HAP-1 (cell line): Measurements from ENCODE around the gene WT1.

Experiments
- DNase-seq, 2 experiments: peaks; one replicate each; pipeline ENCODE4 v3.0.0-alpha.2; 2016 to 2020; ENCODE audit warnings: low spot score in 2 of 2
- H3K27me3 ChIP-seq: fragments of 250-450 bp; sonication (Bioruptor Pico); 2 replicates; pipeline ENCODE4 v1.5.1; 2020; ENCODE audit warnings: low read depth, mild to moderate bottlenecking, moderate library complexity
- H3K36me3 ChIP-seq: fragments of 250-450 bp; sonication (Bioruptor Pico); replicated peaks from 2 replicates; pipeline ENCODE4 v1.5.1; 2020; ENCODE audit warnings: mild to moderate bottlenecking
- H3K4me1 ChIP-seq: fragments of 250-450 bp; sonication (Bioruptor Pico); 2 replicates; pipeline ENCODE4 v1.5.1; 2020; ENCODE audit warnings: mild to moderate bottlenecking
- H3K4me3 ChIP-seq: fragments of 250-450 bp; sonication (Bioruptor Pico); 2 replicates; pipeline ENCODE4 v1.5.1; 2020; ENCODE audit warnings: mild to moderate bottlenecking, moderate library complexity
- H3K9me3 ChIP-seq: fragments of 250-450 bp; sonication (Bioruptor Pico); 2 replicates; pipeline ENCODE4 v1.5.1; 2020; ENCODE audit warnings: mild to moderate bottlenecking, moderate library complexity
- in situ Hi-C: fragments of 300-500 bp; cut with MboI; formaldehyde crosslinking; loops from 3 replicates; pipeline ENCODE4 v1.14.3; 2020; ENCODE audit warnings: low sequenced_read_pairs, inconsistent platforms, mixed read lengths

Gene WT1

GRCh38 chr11:32435152-32435480 lies 223 bp downstream of the WT1 start:
- H3K27me3 ChIP-seq: no peaks in the 10 kb centered on the region
- peak in 1 of 2 experiments; percentile 20 for DNase-seq
- H3K9me3 ChIP-seq: peaks cover 3% of the 10 kb centered on the region; the same call in 1 of the 2 replicates
- peak overlapping the region; percentile 59 for H3K4me3 ChIP-seq
- in situ Hi-C loops: no loop called here
- peaks cover 7% of the 10 kb centered on the region for H3K36me3 ChIP-seq
- peaks cover 9% of the 10 kb centered on the region; the same call in 1 of the 2 replicates for H3K4me1 ChIP-seq

- Histone ChIP-seq H3K4me1 (peaks cover 9% of the 10 kb centered on the region; the same call in 1 of the 2 replicates), H3K9me3 (peaks cover 3% of the 10 kb centered on the region; the same call in 1 of the 2 replicates), H3K4me3 (peak overlapping the region; percentile 59), H3K27me3 (no peaks in the 10 kb centered on the region), H3K36me3 (peaks cover 7% of the 10 kb centered on the region)
- DNase-seq: peak; percentile 38 to 67
- in situ Hi-C loops: no loop called here
These were observed 785 bp downstream of the WT1 start for GRCh38 chr11:32434356-32435151.

GRCh38 chr11:32433914-32434355 lies 1.4 kb downstream of the WT1 start:
- Histone ChIP-seq H3K27me3 (no peaks in the 10 kb centered on the region), H3K36me3 (peaks cover 7% of the 10 kb centered on the region), H3K4me1 (peaks cover 9% of the 10 kb centered on the region; the same call in 1 of the 2 replicates), H3K9me3 (peaks cover 5% of the 10 kb centered on the region; the same call in 1 of the 2 replicates), H3K4me3 (peak overlapping the region; percentile 59)
- no peak for DNase-seq
- in situ Hi-C loops: no loop called here

- no peak for DNase-seq
- H3K36me3 ChIP-seq: peaks cover 7% of the 10 kb centered on the region
- in situ Hi-C loops: no loop called here
- no peaks in the 10 kb centered on the region for H3K27me3 ChIP-seq
- peaks cover 9% of the 10 kb centered on the region; the same call in 1 of the 2 replicates for H3K4me1 ChIP-seq
- H3K9me3 ChIP-seq: peaks cover 6% of the 10 kb centered on the region; the same call in 1 of the 2 replicates
- peak overlapping the region; percentile 59 for H3K4me3 ChIP-seq
These were observed 2.0 kb downstream of the WT1 start for GRCh38 chr11:32433101-32433913.

- H3K36me3 ChIP-seq: peaks cover 11% of the 10 kb centered on the region
- H3K4me3 ChIP-seq: no peak overlapping the region
- in situ Hi-C loops: no loop called here
- H3K4me1 ChIP-seq: peaks cover 9% of the 10 kb centered on the region; the same call in 1 of the 2 replicates
- no peaks in the 10 kb centered on the region for H3K27me3 ChIP-seq
- DNase-seq: no peak
- H3K9me3 ChIP-seq: peaks cover 6% of the 10 kb centered on the region; the same call in 1 of the 2 replicates
These were observed 2.8 kb downstream of the WT1 start for GRCh38 chr11:32432565-32432964.

GRCh38 chr11:32430568-32431381 lies 4.6 kb downstream of the WT1 start:
- peaks cover 12% of the 10 kb centered on the region for H3K36me3 ChIP-seq
- peaks cover 7% of the 10 kb centered on the region for H3K4me1 ChIP-seq
- in situ Hi-C loops: no loop called here
- no peak for DNase-seq
- no peaks in the 10 kb centered on the region for H3K27me3 ChIP-seq
- no peak overlapping the region for H3K4me3 ChIP-seq
- peaks cover 6% of the 10 kb centered on the region; the same call in 1 of the 2 replicates for H3K9me3 ChIP-seq

GRCh38 chr11:32429477-32429876 lies 5.9 kb downstream of the WT1 start:
- Histone ChIP-seq H3K9me3 (peaks cover 6% of the 10 kb centered on the region; the same call in 1 of the 2 replicates), H3K36me3 (peaks cover 12% of the 10 kb centered on the region), H3K4me1 (peaks cover 11% of the 10 kb centered on the region), H3K27me3 (no peaks in the 10 kb centered on the region), H3K4me3 (no peak overlapping the region)
- in situ Hi-C loops: no loop called here
- DNase-seq: no peak

GRCh38 chr11:32428665-32429303 lies 6.6 kb downstream of the WT1 start:
- H3K4me3 ChIP-seq: no peak overlapping the region
- no peak for DNase-seq
- in situ Hi-C loops: no loop called here
- peaks cover 8% of the 10 kb centered on the region for H3K4me1 ChIP-seq
- no peaks in the 10 kb centered on the region for H3K27me3 ChIP-seq
- H3K36me3 ChIP-seq: peaks cover 12% of the 10 kb centered on the region
- H3K9me3 ChIP-seq: peaks cover 6% of the 10 kb centered on the region; the same call in 1 of the 2 replicates

DNA sequence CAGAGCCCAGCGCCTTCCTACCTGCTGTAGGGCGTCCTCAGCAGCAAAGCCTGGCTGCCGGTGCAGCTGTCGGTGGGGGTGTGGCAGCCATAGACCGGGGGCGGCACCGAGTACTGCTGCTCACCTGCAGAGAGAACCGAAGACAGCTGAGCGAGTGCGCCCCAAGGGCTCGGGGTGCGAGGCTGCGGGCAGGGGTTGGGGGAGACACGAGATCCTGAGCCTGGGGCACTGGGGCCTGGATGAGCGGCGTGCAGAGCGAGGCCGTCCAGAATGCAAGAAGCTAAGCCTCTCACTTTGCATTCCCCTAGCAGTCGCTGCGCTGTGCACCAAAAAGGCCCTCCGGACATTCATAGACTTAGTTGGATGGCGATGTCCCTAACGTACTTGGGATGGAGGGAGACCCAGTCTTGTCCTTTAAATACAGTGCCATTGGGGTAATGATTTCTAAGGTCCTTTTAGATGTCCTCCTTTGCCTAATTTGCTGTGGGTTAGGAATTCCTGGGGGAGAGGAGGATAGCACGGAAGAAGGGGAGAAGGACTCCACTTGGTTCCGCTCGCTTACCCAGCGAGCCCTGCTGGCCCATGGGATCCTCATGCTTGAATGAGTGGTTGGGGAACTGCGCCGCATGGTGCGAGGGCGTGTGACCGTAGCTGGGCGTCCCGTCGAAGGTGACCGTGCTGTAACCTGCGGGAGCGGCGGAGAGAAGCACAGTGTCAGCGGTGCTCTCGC lies 7.2 kb downstream of the WT1 start:
- in situ Hi-C loops: no loop called here
- Histone ChIP-seq H3K9me3 (0 out of 2 replicates have a peak, but pooled peaks cover 4% of the 10 kb centered on the region), H3K4me1 (peaks cover 7% of the 10 kb centered on the region), H3K4me3 (no peak overlapping the region), H3K36me3 (peaks cover 7% of the 10 kb centered on the region), H3K27me3 (no peaks in the 10 kb centered on the region)
- DNase-seq: no peak

- Histone ChIP-seq H3K27me3 (no peaks in the 10 kb centered on the region), H3K9me3 (0 out of 2 replicates have a peak, but pooled peaks cover 4% of the 10 kb centered on the region), H3K36me3 (peaks cover 5% of the 10 kb centered on the region; the same call in 1 of the 2 replicates), H3K4me1 (peaks cover 7% of the 10 kb centered on the region), H3K4me3 (no peak overlapping the region)
- DNase-seq: no peak
- in situ Hi-C loops: no loop called here
These were observed 7.8 kb downstream of the WT1 start for GRCh38 chr11:32427616-32427934.

DNA sequence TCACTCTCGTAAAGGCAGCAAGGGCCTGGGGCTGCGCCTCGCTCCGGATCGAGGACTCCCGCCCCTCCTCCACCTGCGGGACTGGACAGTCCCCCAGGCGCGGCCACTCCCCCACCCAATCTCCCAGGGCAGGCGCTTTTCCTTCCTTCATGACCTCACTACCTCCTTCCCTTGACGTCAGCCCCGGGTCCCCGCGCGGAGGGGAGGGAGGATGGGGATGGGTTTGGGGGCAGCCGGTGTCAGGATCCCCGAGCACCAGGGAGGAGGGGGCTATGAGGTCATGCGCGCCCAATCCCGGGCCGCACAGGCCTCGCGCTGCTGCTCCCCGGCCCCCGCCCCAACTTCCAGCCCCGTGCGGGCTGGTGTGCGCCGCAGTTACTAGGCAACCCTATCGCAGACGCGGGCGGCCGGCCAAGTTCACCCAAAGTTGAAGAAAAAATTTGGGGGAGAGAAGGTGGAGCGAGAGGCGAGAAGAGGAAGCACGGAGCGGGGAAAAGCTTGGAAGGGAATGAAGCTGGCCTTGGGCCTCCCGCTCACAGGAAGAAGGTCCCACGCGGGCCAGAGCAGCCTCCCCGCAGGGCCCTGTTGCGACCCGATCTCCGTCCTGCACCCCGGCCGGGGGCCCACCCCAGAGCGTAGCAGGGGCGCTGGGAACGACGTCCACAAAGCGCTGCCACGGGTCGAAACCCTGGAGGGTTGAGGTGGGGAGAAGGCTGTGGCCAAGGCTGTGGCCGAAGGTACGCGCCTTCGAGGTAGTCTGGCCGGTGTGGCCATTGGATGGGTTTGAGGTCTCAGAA lies 8.3 kb downstream of the WT1 start:
- Histone ChIP-seq H3K4me1 (peaks cover 7% of the 10 kb centered on the region), H3K36me3 (peaks cover 5% of the 10 kb centered on the region; the same call in 1 of the 2 replicates), H3K27me3 (no peaks in the 10 kb centered on the region), H3K4me3 (no peak overlapping the region), H3K9me3 (0 out of 2 replicates have a peak, but pooled peaks cover 4% of the 10 kb centered on the region)
- in situ Hi-C loops: no loop called here
- DNase-seq: no peak

DNA sequence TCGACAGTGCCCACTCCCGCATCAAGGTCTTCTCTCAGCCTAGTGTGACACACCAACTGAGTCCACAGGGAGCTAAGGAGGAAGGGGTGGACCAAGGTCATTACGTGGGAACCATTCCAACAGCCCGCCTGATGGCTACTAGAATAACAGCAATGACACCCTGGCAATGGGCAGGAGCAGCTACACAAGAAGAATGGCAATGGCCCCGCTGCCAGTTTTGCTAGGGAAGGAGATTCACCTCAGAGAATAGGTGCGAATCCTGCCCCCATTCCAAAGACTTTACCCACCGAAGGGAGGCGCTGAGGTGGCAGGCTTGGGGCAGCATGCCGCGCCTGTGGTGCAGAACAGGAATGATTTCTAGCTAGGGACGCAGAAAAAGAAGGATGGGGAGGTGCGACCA lies 9.1 kb downstream of the WT1 start:
- Histone ChIP-seq H3K4me3 (no peak overlapping the region), H3K4me1 (peaks cover 7% of the 10 kb centered on the region), H3K9me3 (0 out of 2 replicates have a peak, but pooled peaks cover 4% of the 10 kb centered on the region), H3K36me3 (peaks cover 5% of the 10 kb centered on the region; the same call in 1 of the 2 replicates), H3K27me3 (no peaks in the 10 kb centered on the region)
- in situ Hi-C loops: no loop called here
- no peak for DNase-seq
